Neural cell (in vitro differentiated cells): ENCODE data around the gene PSMB10. TPM values are rescaled to one million over a fixed set of nuclear protein-coding genes. Genes with fewer than 3 reads are reported as not detected.

ENCODE experiments used
- H2AFZ ChIP-seq: fragments of 200-600, 300-800 bp; sonication (generic), shearing (Covaris generic); 2 replicates; pipeline ENCODE4 v1.6.0; 2014; ENCODE audit warnings: low read depth, mild to moderate bottlenecking, antibody characterized with exemption, low read length, moderate library complexity
- H3F3A ChIP-seq: fragments of 200-600 bp; shearing (Covaris generic); 2 replicates; pipeline ENCODE4 v1.6.1; 2016; ENCODE audit warnings: mild to moderate bottlenecking, moderate library complexity, mixed read lengths, antibody characterized with exemption, low read length; ENCODE audit not compliant: insufficient read depth, poor library complexity, severe bottlenecking
- H3K27ac ChIP-seq: fragments of 200-600, 300-800 bp; sonication (generic), shearing (Covaris generic); 2 replicates; pipeline ENCODE4 v1.5.1; 2014; ENCODE audit warnings: mild to moderate bottlenecking, low read length, moderate library complexity
- H3K27me3 ChIP-seq: fragments of 300-800, 200-600 bp; sonication (generic), shearing (Covaris generic); 2 replicates; pipeline ENCODE4 v1.6.0; 2014; ENCODE audit warnings: mild to moderate bottlenecking, low read depth, low read length, moderate library complexity; ENCODE audit not compliant: insufficient read depth
- H3K36me3 ChIP-seq: fragments of 300-800, 200-600 bp; sonication (generic), shearing (Covaris generic); 2 replicates; pipeline ENCODE4 v1.5.1; 2014; ENCODE audit warnings: mild to moderate bottlenecking, antibody characterized with exemption, low read length, moderate library complexity; ENCODE audit not compliant: insufficient read depth
- H3K4me2 ChIP-seq: fragments of 300-800, 200-600 bp; sonication (generic), shearing (Covaris generic); 2 replicates; pipeline ENCODE4 v1.6.0; 2014; ENCODE audit warnings: mild to moderate bottlenecking, low read length
- H3K4me3 ChIP-seq: fragments of 300-800, 200-600 bp; sonication (generic), shearing (Covaris generic); 2 replicates; pipeline ENCODE4 v1.5.1; 2014; ENCODE audit warnings: mild to moderate bottlenecking, low read length, moderate library complexity
- H3K79me2 ChIP-seq: fragments of 200-600 bp; shearing (Covaris generic); replicated peaks from 2 replicates; pipeline ENCODE4 v1.6.0; 2014; ENCODE audit warnings: mild to moderate bottlenecking, low read length, moderate library complexity; ENCODE audit not compliant: insufficient read depth
- H3K9ac ChIP-seq: fragments of 300-800, 200-600 bp; sonication (generic), shearing (Covaris generic); 2 replicates; pipeline ENCODE4 v1.6.1; 2016; ENCODE audit warnings: mild to moderate bottlenecking, low read length, mixed read lengths
- H3K9me2 ChIP-seq: fragments of 200-600 bp; shearing (Covaris generic); 2 replicates; pipeline ENCODE4 v1.6.1; 2016; ENCODE audit warnings: mild to moderate bottlenecking, low read length, mixed read lengths; ENCODE audit not compliant: insufficient read depth
- H3K9me3 ChIP-seq: fragments of 200-600, 300-800 bp; sonication (generic), shearing (Covaris generic); 2 replicates; pipeline ENCODE4 v1.6.1; 2016; ENCODE audit warnings: mild to moderate bottlenecking, mixed run types, low read length, moderate library complexity, mixed read lengths
- H4K20me1 ChIP-seq: fragments of 200-600 bp; shearing (Covaris generic); 2 replicates; pipeline ENCODE4 v1.6.1; 2016; ENCODE audit warnings: mild to moderate bottlenecking, mixed run types; ENCODE audit not compliant: insufficient read depth
- CTCF ChIP-seq: fragments of 450-650 bp; IDR thresholded peaks from 2 replicates; pipeline ENCODE4 v1.5.1; 2014; ENCODE audit warnings: antibody characterized with exemption, mild to moderate bottlenecking, moderate library complexity; ENCODE audit not compliant: poor library complexity, severe bottlenecking
- EP300 ChIP-seq: fragments of 450-650 bp; conservative IDR thresholded peaks from 2 replicates; pipeline ENCODE4 v1.6.1; 2014; ENCODE audit warnings: antibody characterized with exemption, mild to moderate bottlenecking, moderate library complexity; ENCODE audit not compliant: poor library complexity, severe bottlenecking
- EZH2 ChIP-seq: fragments of 200-600, 300-800 bp; shearing (Covaris generic), sonication (generic); IDR thresholded peaks from 2 replicates; pipeline ENCODE4 v1.6.1; 2014; ENCODE audit warnings: antibody characterized with exemption, low read length, borderline replicate concordance, mild to moderate bottlenecking; ENCODE audit not compliant: insufficient read depth, poor library complexity, severe bottlenecking
- MXI1 ChIP-seq: fragments of 450-650 bp; conservative IDR thresholded peaks from 2 replicates; pipeline ENCODE4 v1.6.1; 2014; ENCODE audit warnings: antibody characterized with exemption, mild to moderate bottlenecking; ENCODE audit not compliant: poor library complexity, severe bottlenecking
- POLR2AphosphoS5 ChIP-seq: IDR thresholded peaks from 2 replicates; pipeline ENCODE4 v1.6.1; 2012
- RAD21 ChIP-seq: fragments of 450-650 bp; conservative IDR thresholded peaks from 2 replicates; pipeline ENCODE4 v1.6.1; 2014; ENCODE audit warnings: antibody characterized with exemption, mild to moderate bottlenecking, moderate library complexity
- REST ChIP-seq: IDR thresholded peaks from 2 replicates; pipeline ENCODE4 v1.6.1; 2012; ENCODE audit warnings: borderline replicate concordance
- SMC3 ChIP-seq: fragments of 450-650 bp; conservative IDR thresholded peaks from 2 replicates; pipeline ENCODE4 v1.6.1; 2014; ENCODE audit warnings: antibody characterized with exemption, mild to moderate bottlenecking, moderate library complexity; ENCODE audit not compliant: poor library complexity
- TAF1 ChIP-seq: IDR thresholded peaks from 2 replicates; pipeline ENCODE4 v1.6.1; 2012; ENCODE audit warnings: low read depth
- polyA plus RNA-seq: library from polyadenylated mRNA; depleted of rRNA; stranded (reverse); fragments of >200 nt; gene quantifications from 2 replicates; pipeline ENCODE4 v1.2.3, GENCODE V29; 2014

Gene PSMB10
- polyA plus RNA-seq, 1 donor from 2014 or later: 46.4 TPM

- H3K27me3 ChIP-seq: no peaks in the 10 kb centered on the region
- H3K4me2 ChIP-seq: no peak overlapping the region
- no peaks in the 10 kb centered on the region for H3K9me3 ChIP-seq
- H3F3A ChIP-seq: no peaks in the 10 kb centered on the region
- H3K27ac ChIP-seq: no peak overlapping the region
- TF ChIP-seq EZH2 (no peak), CTCF (no peak), RAD21 (no peak), REST (no peak), POLR2AphosphoS5 (no peak), SMC3 (no peak), MXI1 (no peak), TAF1 (no peak), EP300 (no peak)
- H3K9me2 ChIP-seq: no peaks in the 10 kb centered on the region
- H3K79me2 ChIP-seq: no peaks in the 10 kb centered on the region
- no peak overlapping the region for H3K4me3 ChIP-seq
- no peak overlapping the region for H3K9ac ChIP-seq
- no peaks in the 10 kb centered on the region for H3K36me3 ChIP-seq
- H2AFZ ChIP-seq: no peak overlapping the region
- H4K20me1 ChIP-seq: no peaks in the 10 kb centered on the region
These were observed 11.4 kb upstream of the PSMB10 start for GRCh38 chr16:67948015-67948414.

GRCh38 chr16:67946966-67947558 is 10.4 kb upstream of the PSMB10 start:
- H3K27me3 ChIP-seq: no peaks in the 10 kb centered on the region
- H4K20me1 ChIP-seq: no peaks in the 10 kb centered on the region
- H3K4me3 ChIP-seq: no peak overlapping the region
- no peaks in the 10 kb centered on the region for H3F3A ChIP-seq
- H3K79me2 ChIP-seq: no peaks in the 10 kb centered on the region
- no peak for TF ChIP-seq RAD21
- TF ChIP-seq TAF1: no peak
- TF ChIP-seq EZH2: no peak
- no peak for TF ChIP-seq MXI1
- no peak for TF ChIP-seq EP300
- no peak for TF ChIP-seq CTCF
- TF ChIP-seq SMC3: no peak
- no peak for TF ChIP-seq POLR2AphosphoS5
- no peak for TF ChIP-seq REST
- H3K27ac ChIP-seq: no peak overlapping the region
- no peaks in the 10 kb centered on the region for H3K9me2 ChIP-seq
- no peaks in the 10 kb centered on the region for H3K9me3 ChIP-seq
- H3K36me3 ChIP-seq: no peaks in the 10 kb centered on the region
- H3K9ac ChIP-seq: no peak overlapping the region
- H3K4me2 ChIP-seq: no peak overlapping the region
- H2AFZ ChIP-seq: no peak overlapping the region
